ENCODE results near the gene HINT3.
"Not testable (repeated sequence)": the region's sequence is repeated elsewhere in the genome, so short reads cannot be mapped to it uniquely, and the experiment has no call there.

HINT3 gene

DNA sequence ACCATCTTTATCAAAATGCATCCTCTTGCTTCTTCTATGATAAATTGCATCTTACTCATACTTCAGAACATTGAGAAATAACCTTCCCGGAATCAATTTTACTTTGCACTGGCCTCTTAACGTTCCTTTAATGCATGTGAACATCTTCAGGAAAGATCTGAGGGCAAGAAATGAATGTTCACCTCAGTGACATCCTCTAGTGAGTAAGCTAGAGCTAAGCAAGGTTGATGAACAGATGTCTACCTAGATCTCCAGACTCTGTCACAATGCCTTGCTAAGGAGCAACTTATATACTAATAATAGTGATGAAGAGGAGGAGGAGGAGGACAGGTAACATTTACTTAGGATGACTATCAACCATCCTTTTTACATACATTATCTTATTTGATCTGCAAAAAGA lies 16.8 kb upstream of the HINT3 start:
- DNase-seq (ENCODE audit: low spot score), result no peak

DNA sequence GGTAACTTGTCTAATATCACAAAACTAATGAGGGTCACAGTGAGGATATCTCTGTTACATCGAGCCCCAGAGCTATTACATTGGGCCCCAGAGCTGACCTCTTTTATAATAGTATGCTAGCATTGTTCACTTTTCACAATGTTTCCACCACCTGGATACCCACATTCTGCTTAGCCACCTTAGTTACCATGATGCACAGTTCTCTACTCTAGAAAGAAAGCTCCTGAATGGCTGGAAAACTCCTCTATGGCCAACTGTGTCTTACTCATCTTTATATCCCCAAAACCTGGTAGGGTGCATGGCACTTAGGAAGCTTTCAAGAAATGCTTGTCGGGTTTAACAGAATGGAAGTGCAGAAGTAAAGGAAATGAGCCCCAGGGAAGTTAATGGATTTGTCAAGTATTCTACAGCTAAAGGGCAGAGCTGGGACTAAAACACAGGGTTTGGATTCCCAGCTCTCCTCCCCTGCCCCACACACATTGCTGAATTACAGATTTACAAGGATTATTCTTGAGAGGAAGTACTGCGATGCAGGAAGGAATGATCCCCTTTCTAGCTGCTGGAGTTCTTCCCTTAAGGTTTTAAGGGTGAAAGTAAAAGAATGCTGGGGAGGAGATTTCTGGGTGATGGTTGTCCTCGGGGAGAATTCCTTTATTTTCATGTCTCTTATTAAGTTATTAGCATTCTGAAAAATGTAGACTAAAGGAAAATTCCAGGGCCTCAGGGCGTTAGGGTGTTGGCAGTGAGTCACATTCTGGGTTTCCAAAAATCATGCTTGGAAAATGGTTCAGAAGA lies 16.1 kb upstream of the HINT3 start:
- DNase-seq (ENCODE audit: low spot score), result no peak

DNA sequence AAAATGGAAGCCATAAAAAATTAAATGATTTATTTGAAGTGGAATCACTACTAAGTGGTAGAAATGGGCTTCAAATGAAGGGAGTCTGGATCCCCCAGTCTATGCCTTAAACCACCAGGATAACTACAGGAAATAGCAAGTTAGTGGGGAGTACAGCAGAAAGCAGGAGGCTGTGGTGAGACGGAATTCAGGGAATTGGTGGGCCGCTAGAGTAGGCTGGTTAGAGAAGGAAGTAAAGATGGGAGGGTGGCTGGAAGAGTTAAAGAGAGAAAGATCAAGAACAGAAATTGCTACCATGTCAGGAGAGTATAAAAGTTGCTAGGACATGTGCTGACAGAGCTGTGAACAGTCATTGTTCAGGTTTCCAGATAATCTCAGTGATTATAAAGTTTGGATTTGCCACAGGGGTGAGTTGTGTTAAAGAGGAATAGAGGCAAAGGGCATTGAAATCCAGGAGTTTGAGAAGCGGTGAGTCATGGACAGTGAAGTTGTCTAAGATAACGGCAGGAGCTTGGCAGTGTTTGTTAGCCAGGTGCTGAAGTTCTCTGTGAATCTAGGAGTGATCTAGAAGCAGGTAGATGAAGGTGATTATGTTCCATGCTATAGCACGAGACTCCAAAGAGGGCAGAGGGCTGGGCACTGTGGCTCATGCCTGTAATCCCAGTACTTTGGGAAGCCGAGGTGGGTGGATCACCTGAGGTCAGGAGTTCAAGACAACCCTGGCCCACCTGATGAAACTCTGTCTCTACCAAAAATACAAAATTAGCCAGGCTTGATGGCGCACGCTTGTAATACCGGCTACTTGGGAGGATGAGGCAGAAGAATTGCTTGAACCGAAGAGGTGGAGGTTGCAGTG lies 13.7 kb upstream of the HINT3 start:
- DNase-seq (ENCODE audit: low spot score), result no peak

- DNase-seq (ENCODE audit: low spot score), result no peak
Observed at GRCh38 chr6:125943528-125944433, 12.8 kb upstream of the HINT3 start.

DNA sequence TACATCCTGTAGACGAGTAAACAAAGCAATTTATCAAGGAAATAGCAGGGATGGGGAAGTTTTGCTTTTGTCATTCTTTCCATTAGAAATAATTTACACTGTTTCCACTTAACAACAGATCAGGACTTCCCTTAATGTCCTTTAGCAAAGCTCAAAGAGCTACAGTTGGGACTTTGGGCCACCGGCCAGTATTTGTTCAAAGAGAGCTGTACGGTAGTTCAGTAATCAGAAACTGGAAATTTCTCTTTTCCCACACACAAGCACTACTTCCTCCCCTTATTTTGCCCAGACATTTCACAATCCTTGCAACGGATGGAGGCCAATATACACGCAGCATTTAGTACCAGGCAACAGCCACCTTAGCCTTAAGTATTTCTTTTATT lies 12.1 kb upstream of the HINT3 start:
- DNase-seq (ENCODE audit: low spot score), result no peak

DNA sequence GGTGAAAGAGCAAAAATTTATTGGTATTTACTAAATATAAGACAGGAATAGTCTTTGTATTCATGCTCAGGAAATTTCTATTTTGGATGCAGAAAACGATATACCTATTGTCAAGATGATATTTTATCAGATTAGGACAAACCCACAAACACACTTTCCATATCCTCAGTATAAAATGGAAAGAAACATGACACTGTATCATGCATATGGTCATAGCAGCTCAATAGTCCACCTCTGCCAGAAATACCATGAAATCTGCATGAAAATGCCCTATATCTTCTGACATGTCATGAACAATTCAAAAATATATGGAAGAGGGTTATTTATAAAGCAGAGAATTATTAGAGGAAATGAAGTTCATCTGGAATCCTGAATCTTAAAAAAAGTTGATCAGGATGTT lies 11.7 kb upstream of the HINT3 start:
- DNase-seq (ENCODE audit: low spot score), result no peak

DNA sequence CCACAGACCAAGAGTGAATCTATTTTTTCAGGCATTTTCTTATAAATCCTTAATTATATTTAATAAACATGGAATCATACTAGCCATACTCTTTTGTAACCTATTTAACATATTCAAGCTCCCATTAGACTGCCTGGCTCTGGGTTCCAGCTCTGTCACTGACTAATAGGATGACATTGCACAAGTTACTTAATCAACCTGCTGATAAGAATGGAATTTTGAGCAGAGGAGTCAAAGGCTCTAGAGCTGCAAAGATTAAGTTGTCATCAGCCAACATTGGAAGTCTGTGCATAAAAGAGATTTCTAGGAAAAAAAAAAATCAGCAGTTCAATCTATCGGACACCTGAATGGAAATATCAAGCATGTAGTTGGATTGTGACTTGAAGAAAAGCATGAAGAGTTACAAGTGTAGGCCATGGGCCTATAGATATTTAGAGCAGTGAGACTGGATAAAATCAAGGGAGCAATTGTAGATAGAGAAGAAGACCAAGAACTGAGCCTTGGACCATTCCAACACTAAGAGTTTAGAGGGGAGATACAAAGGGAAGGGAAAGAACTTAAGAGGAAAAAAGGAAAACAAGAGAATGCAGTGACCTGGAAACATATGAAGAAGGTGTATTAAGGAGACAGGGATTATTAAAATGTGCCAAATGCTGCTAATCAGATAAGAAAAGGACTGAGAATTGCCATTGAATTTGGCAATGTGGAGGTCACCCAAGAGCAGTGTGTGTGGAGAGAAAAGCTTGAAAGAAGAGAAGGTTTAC lies 11.0 kb upstream of the HINT3 start:
- DNase-seq (ENCODE audit: low spot score), result no peak

- no peak for DNase-seq (ENCODE audit: low spot score)
Observed at GRCh38 chr6:125947615-125948014, 9.0 kb upstream of the HINT3 start.

DNA sequence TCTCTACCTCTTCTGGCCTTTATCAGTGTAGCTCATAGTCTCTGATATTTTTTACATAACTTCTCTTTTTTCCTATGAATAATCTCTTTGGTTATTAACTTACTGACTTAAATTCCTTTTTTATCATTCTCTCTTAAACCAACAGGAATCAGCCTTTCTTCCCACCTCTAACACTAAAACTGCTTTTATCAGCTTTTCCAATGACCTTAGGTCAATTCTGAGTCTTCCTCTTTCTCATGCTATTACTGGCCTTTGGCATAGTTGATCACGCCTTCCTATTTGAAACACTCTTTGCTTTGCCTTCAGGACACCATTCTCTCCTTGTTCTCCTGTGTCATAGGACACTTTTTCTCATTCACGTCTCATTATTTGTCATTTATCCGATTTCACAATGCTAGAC lies 8.1 kb upstream of the HINT3 start:
- DNase-seq (ENCODE audit: low spot score), result no peak

DNA sequence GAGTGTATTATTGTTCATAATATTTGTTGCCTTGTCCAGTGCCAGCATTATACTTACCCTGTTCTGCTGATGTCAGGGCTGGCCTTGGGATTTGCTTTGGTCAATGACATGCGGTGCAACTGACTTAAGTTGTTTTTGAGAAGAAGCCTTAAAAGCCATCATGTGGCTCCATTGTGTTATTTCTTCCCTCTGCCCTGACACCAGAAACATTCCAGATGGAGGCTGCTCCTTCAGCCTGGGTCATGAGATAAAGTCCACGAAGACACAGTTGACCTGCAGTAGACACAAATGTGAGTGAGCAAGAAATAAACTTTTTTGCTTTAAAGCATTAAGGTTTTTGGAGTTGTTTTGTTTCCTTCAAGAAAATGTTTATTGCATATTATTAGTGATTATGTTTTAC lies 7.5 kb upstream of the HINT3 start:
- DNase-seq (ENCODE audit: low spot score), result no peak

DNA sequence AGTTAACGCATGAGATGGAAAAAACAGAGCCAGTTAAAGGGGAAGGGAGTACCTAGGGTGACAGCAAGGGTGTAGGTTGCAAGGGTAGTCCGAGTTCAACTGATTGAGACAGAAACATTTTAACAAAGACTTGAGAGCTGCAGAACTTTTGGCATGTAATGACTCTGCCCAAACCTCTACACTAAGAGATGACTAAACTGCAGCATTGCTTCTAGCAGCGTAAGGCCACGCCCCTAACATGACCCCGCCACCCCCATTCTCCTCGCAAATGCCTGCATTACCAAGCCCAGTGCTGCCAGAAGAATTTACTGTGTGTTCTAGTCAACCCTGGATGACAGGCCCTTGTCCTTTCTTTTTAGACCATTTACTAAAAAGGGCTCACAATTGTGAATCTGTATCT lies 6.3 kb upstream of the HINT3 start:
- DNase-seq (ENCODE audit: low spot score), result no peak

- not testable (repeated sequence) for DNase-seq (ENCODE audit: low spot score)
Observed at GRCh38 chr6:125950716-125951115, 5.9 kb upstream of the HINT3 start.

DNA sequence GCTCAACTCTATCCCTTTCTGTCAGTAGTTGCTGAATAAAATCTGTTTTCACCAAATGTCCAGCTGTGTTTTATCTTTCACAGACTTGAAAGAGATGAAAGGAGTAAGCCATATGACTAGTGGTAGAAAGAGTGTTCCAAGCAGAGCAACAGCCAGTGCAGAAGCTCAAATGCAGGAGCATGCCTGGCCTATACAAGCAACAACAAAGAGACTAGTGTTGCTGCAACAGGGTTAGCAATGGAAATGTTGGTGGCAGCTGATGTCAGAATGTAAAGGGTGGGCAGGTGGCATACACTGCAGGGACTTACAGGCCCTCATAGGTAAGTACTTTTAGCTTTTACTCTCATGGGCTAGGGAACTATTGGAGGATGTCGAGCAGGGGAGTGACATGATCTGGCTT lies 5.2 kb upstream of the HINT3 start:
- no peak for DNase-seq (ENCODE audit: low spot score)

DNA sequence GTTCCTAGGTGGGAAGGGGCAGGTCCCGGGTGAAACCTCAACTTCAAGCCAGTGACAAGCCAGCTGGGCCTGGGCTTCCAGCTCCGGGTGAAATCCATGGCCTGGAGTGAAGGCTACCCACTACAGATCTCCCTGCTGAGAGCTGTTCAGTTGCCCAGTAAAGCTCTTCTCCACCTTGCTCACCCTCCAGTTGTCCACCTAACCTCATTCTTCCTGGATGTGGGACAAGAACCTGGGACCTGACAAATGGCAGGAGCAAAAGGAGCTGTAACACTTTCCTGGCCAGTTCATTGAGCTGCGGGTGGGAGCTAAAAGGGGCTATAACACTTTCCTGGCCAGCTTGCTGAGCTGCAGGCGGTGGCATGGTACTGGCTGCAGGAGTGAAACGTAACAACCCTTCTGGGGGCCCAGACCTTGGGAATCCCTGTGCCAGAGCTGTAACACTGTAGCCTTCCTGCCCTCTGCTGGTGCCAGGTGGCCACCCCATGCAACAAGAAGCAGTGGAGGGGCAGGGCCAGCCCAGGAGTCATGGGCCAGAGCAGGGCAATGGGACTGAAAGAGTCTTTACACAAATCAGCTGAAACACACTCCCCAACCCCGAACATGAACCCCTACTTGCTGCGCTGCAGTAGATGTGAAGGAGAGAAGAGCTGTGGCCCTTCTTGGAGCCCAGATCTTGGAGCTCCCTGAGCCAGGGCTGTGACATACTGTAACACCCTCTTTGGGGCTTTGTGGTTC lies 3.6 kb upstream of the HINT3 start:
- no peak for DNase-seq (ENCODE audit: low spot score)

GRCh38 chr6:125953502-125953875 lies 3.1 kb upstream of the HINT3 start:
- DNase-seq (ENCODE audit: low spot score), result no peak

- no peak for DNase-seq (ENCODE audit: low spot score)
Observed at GRCh38 chr6:125954735-125955339, 1.7 kb upstream of the HINT3 start.

- DNase-seq (ENCODE audit: low spot score), result no peak
Observed at GRCh38 chr6:125955973-125956372, 597 bp upstream of the HINT3 start.

DNA sequence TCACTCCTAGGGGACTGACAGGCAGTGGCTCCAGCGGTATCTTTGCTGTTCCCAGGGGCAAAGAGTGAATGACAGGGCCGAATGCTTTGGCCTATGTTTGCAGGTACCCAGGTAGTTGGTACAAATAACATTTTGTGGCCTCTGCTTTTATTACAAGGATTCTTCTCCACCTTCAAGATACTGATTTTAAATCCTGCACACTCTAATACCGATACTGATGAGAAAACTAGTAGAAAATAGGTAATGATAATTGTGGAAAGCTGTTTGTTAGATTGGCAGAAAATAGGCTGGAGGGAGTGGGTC lies 772 bp downstream of the HINT3 start:
- DNase-seq (ENCODE audit: low spot score), result no peak

- peak; percentile 58 for DNase-seq (ENCODE audit: low spot score)
Observed at GRCh38 chr6:125957845-125958244, 1.3 kb downstream of the HINT3 start.

DNA sequence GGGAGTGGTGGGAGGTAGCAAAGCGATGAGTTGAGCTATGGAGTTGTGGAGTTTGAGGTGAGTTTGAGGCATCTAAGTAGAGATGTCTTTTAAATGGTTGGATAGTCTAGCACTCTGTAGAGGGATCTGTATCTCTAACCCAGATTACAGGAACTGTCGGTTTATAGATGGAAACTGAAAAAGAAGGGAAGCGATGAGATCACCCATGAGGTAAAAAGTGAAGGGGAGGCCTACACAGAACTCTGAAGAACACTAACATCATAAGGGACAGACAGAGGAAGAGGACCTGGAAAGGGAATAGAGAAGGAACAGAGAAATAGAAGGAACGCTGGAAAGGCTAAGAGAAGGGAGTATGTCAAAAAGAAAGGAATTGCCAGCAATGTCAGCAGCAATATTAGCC lies 2.5 kb downstream of the HINT3 start:
- no peak for DNase-seq (ENCODE audit: low spot score)

- DNase-seq (ENCODE audit: low spot score), result no peak
Observed at GRCh38 chr6:125961117-125961516, 4.5 kb downstream of the HINT3 start.
